Endodermal cell (in vitro differentiated cells): ENCODE data around the gene NAXE. TPM values are rescaled to one million over a fixed set of nuclear protein-coding genes. Genes with fewer than 3 reads are reported as not detected.

ENCODE experiments used
- DNase-seq: peaks from one replicate; pipeline ENCODE4 v3.0.0-alpha.2; 2017
- H3K27ac ChIP-seq: 2 replicates; pipeline ENCODE4 v1.5.1; 2013; ENCODE audit warnings: mild to moderate bottlenecking, low read depth, low read length, moderate library complexity
- H3K27me3 ChIP-seq: 2 replicates; pipeline ENCODE4 v1.6.1; 2013; ENCODE audit warnings: mild to moderate bottlenecking, low read length, moderate library complexity; ENCODE audit not compliant: insufficient read depth, control insufficient read depth, poor library complexity, severe bottlenecking
- H3K36me3 ChIP-seq: 2 replicates; pipeline ENCODE4 v1.7.0; 2013; ENCODE audit warnings: mild to moderate bottlenecking, low read length, moderate library complexity; ENCODE audit not compliant: control insufficient read depth, insufficient read depth
- H3K4me1 ChIP-seq: one replicate; pipeline ENCODE4 v1.7.0; 2013; ENCODE audit warnings: low read length; ENCODE audit not compliant: control insufficient read depth, insufficient read depth
- H3K4me3 ChIP-seq: 2 replicates; pipeline ENCODE4 v1.5.1; 2013; ENCODE audit warnings: mild to moderate bottlenecking, low read length, moderate library complexity
- H3K9ac ChIP-seq: 2 replicates; pipeline ENCODE4 v1.6.1; 2013; ENCODE audit warnings: mild to moderate bottlenecking, low read length, moderate library complexity; ENCODE audit not compliant: poor library complexity, severe bottlenecking; ENCODE audit errors: extremely low read depth
- H3K9me3 ChIP-seq: 2 replicates; pipeline ENCODE4 v1.6.1; 2013; ENCODE audit warnings: mild to moderate bottlenecking, low read length, moderate library complexity; ENCODE audit not compliant: control insufficient read depth
- H3K27ac Mint-ChIP-seq: 2 replicates; pipeline ENCODE4 v1.8.0; 2020; ENCODE audit warnings: mixed read lengths
- H3K27me3 Mint-ChIP-seq: 2 replicates; pipeline ENCODE4 v1.8.0; 2021; ENCODE audit warnings: mild to moderate bottlenecking, mixed read lengths; ENCODE audit not compliant: insufficient read depth
- H3K36me3 Mint-ChIP-seq: 2 replicates; pipeline ENCODE4 v1.8.0; 2020; ENCODE audit warnings: low read depth, mixed read lengths
- H3K4me1 Mint-ChIP-seq: 2 replicates; pipeline ENCODE4 v1.8.0; 2020; ENCODE audit warnings: mixed read lengths
- H3K4me3 Mint-ChIP-seq: 2 replicates; pipeline ENCODE4 v1.8.0; 2020; ENCODE audit warnings: mild to moderate bottlenecking, moderate library complexity, mixed read lengths
- H3K9me3 Mint-ChIP-seq: 2 replicates; pipeline ENCODE4 v1.8.0; 2020; ENCODE audit warnings: mild to moderate bottlenecking, mixed read lengths
- WGBS, 2 experiments: methylation state at CpG; one replicate each; pipeline versions ENCODE4 v1.1.5 to v1.1.7; 2013; ENCODE audit warnings: missing lambda C conversion rate in 2 of 2, mixed read lengths in 1 of 2; ENCODE audit not compliant: insufficient coverage in 1 of 2, insufficient read length in 1 of 2; 5-methylcytosine and 5-hydroxymethylcytosine counted together
- total RNA-seq, 2 donors: library from RNA; stranded (reverse); fragmentation: NEBNext Ultra II Directional in 1 of 2; extraction: Animal tissue kit (Norgen Biotek cat#: 25700) in 1 of 2; gene quantifications; 2 replicates in 1 of 2; 3 replicates in 1 of 2; pipeline ENCODE4 v1.2.1, GENCODE V29; 2021
- TF ChIP-seq, protein P1 (sequence below): fragments of 200-600 bp; sonication (generic); conservative IDR thresholded peaks from 2 replicates; pipeline ENCODE4 v1.5.0; 2021; ENCODE audit warnings: antibody characterized with exemption, mild to moderate bottlenecking

NAXE gene
- total RNA-seq, 2 donors from 2014 or later, result 96.0 to 129 TPM

DNA sequence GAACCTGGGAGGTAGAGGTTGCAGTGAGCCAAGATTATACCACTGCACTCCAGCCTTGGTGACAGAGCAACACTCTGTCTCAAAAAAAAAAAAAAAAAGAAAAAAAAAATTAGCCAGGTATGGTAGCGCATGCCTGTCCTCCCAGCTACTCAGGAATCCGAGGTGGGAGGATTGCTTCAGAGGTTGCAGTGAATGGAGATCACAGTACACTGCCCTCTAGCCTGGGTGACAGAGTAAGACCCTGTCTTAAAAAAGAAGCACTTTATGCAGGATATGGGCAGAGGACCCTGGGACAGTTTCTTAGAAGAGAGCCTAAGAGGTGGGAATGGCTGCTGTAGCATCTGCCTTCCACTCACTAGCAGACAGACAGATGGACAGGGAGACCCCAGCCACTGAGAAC, 42.2 kb upstream of the NAXE start:
- Mint-ChIP-seq H3K9me3 (no peaks in the 10 kb centered on the region), H3K27me3 (no peaks in the 10 kb centered on the region), H3K36me3 (peaks cover 32% of the 10 kb centered on the region), H3K27ac (no peak overlapping the region), H3K4me1 (no peaks in the 10 kb centered on the region), H3K4me3 (no peak overlapping the region)
- H3K27ac ChIP-seq, result no peak overlapping the region
- H3K27me3 ChIP-seq, result no peaks in the 10 kb centered on the region
- no peaks in the 10 kb centered on the region for H3K9me3 ChIP-seq
- no peaks in the 10 kb centered on the region for H3K4me1 ChIP-seq
- H3K36me3 ChIP-seq, result peaks cover 66% of the 10 kb centered on the region
- H3K4me3 ChIP-seq, result no peak overlapping the region
- DNase-seq, result peak; percentile 60
- TF ChIP-seq, protein P1, sequence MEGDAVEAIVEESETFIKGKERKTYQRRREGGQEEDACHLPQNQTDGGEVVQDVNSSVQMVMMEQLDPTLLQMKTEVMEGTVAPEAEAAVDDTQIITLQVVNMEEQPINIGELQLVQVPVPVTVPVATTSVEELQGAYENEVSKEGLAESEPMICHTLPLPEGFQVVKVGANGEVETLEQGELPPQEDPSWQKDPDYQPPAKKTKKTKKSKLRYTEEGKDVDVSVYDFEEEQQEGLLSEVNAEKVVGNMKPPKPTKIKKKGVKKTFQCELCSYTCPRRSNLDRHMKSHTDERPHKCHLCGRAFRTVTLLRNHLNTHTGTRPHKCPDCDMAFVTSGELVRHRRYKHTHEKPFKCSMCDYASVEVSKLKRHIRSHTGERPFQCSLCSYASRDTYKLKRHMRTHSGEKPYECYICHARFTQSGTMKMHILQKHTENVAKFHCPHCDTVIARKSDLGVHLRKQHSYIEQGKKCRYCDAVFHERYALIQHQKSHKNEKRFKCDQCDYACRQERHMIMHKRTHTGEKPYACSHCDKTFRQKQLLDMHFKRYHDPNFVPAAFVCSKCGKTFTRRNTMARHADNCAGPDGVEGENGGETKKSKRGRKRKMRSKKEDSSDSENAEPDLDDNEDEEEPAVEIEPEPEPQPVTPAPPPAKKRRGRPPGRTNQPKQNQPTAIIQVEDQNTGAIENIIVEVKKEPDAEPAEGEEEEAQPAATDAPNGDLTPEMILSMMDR, result peak; percentile 45
- H3K9ac ChIP-seq, result no peak overlapping the region
- 86 to 91% methylated on average over 2 of the region's 2 CpGs for WGBS, 2 experiments

DNA sequence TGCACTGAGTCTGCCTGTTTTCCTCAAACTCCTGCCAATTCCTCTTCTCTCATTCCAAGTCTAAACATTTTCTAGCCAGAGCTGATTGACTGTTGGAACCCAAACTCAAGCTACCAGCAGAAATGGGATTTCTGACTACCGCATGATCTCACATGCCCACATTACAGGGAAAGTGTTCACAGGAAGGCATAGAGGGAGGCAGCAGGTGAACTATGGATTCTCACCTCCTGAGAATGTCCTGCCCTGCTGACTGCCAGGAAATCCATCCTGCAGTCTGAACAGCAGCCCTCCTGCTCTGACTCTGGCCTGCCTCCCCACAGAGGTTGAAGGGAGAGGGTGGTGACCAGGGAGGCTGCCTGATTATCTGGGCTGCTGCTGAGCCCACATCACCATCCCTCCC, 41.7 kb upstream of the NAXE start:
- Histone ChIP-seq H3K27ac (no peak overlapping the region), H3K4me1 (no peaks in the 10 kb centered on the region), H3K4me3 (no peak overlapping the region), H3K27me3 (no peaks in the 10 kb centered on the region), H3K9me3 (no peaks in the 10 kb centered on the region), H3K9ac (no peak overlapping the region), H3K36me3 (peaks cover 65% of the 10 kb centered on the region)
- Mint-ChIP-seq H3K9me3 (no peaks in the 10 kb centered on the region), H3K27me3 (no peaks in the 10 kb centered on the region), H3K4me1 (no peaks in the 10 kb centered on the region), H3K27ac (no peak overlapping the region), H3K36me3 (peaks cover 34% of the 10 kb centered on the region), H3K4me3 (no peak overlapping the region)
- DNase-seq, result no peak
- TF ChIP-seq, protein P1, result no peak
- WGBS, 2 experiments, result 86 to 97% methylated on average over 1 of the region's 1 CpG

DNA sequence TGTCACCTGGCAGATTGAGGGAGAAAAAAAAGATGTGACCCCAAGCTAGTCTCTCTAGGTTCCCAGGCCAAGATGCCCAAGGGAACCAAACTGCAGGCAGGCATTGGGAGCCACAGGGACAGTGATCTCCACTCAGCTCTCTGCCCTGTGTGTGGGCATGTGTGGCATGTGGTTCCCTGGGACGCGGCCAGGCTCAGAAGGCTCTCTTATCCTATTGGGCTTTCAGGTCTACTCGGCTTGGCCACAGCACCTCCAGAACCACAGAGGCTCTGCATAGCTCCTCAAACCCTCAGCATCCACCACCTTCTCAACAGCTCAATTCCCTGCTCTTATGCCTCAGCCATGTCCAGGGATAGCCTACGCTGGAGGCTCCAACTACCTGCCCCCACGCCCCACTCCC, 41.2 kb upstream of the NAXE start:
- H3K4me3 ChIP-seq, result no peak overlapping the region
- no peaks in the 10 kb centered on the region for H3K9me3 ChIP-seq
- H3K9me3 Mint-ChIP-seq, result no peaks in the 10 kb centered on the region
- H3K9ac ChIP-seq, result no peak overlapping the region
- no peaks in the 10 kb centered on the region for H3K27me3 Mint-ChIP-seq
- H3K27ac ChIP-seq, result no peak overlapping the region
- peaks cover 34% of the 10 kb centered on the region for H3K36me3 Mint-ChIP-seq
- no peak overlapping the region for H3K4me3 Mint-ChIP-seq
- WGBS, 2 experiments, result 84 to 88% methylated on average over 5 of the region's 5 CpGs
- no peaks in the 10 kb centered on the region for H3K4me1 ChIP-seq
- TF ChIP-seq, protein P1, result no peak
- DNase-seq, result no peak
- H3K27ac Mint-ChIP-seq, result no peak overlapping the region
- H3K36me3 ChIP-seq, result peaks cover 68% of the 10 kb centered on the region
- H3K4me1 Mint-ChIP-seq, result no peaks in the 10 kb centered on the region
- no peaks in the 10 kb centered on the region for H3K27me3 ChIP-seq
